ENCODE measurements around the gene FOLR2. TPM values are rescaled to one million over a fixed set of nuclear protein-coding genes. Genes with fewer than 3 reads are reported as not detected.

Gene FOLR2
- total RNA-seq, 4 donors from 2014 or later: 7.5 to 14.6 (median 13.0) TPM

DNA sequence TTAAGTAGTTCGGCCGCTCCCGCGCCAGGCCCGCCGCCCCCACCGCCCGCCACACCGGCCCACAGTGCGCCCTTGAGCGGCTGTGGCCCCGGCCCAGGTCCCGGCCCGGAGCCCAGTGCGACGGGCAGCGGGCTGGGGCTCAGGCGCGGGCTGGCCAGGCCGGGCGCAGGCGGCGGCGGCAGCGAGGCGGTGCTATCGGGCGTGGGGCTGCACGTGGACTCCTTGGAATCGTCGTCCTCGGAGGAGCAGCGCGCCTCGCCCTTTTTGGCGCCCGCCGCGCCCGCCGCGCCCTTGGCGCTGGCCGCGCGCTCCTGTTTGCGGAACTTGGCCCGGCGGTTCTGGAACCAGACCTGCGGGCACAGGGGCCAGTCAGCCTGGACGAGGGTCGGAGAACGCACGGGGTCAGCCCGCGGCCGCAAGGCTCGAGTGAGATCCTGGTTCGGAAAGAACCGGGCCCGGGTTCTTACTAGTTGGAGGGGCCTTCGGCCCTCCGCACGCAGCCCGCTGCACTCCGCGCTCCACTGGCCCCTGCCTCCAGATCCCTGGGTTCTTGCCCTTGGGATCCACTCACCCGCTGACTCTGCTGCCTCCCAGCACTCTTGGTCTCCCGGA, 23.4 kb downstream of the FOLR2 start:
- peak; percentile 70 to 73 for ATAC-seq
- Histone ChIP-seq H3K27me3 (peaks cover 27 to 36% (median 31%) of the 10 kb centered on the region in 3 donors), H3K4me1 (peaks cover 10 to 22% of the 10 kb centered on the region in 2 donors), H3K27ac (peak overlapping the region; percentile 54 to 74 (median 64)), H3K9me3 (no peaks in the 10 kb centered on the region), H3K4me3 (peak overlapping the region; percentile 38 to 58 (median 56)), H3K36me3 (peaks cover 0 to 23% of the 10 kb centered on the region in 2 donors)
- DNase-seq: peak in 1 of 2 donors; percentile 53
- TF ChIP-seq POLR2A (IDR thresholded peaks at IDR 0.05): peak in 1 of 2 donors; percentile 20
- TF ChIP-seq, protein P1, sequence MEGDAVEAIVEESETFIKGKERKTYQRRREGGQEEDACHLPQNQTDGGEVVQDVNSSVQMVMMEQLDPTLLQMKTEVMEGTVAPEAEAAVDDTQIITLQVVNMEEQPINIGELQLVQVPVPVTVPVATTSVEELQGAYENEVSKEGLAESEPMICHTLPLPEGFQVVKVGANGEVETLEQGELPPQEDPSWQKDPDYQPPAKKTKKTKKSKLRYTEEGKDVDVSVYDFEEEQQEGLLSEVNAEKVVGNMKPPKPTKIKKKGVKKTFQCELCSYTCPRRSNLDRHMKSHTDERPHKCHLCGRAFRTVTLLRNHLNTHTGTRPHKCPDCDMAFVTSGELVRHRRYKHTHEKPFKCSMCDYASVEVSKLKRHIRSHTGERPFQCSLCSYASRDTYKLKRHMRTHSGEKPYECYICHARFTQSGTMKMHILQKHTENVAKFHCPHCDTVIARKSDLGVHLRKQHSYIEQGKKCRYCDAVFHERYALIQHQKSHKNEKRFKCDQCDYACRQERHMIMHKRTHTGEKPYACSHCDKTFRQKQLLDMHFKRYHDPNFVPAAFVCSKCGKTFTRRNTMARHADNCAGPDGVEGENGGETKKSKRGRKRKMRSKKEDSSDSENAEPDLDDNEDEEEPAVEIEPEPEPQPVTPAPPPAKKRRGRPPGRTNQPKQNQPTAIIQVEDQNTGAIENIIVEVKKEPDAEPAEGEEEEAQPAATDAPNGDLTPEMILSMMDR (IDR thresholded peaks at IDR 0.05 in 4 of 5, conservative IDR thresholded peaks at IDR 0.05 in 1 of 5): peak in 3 of 5 experiments; percentile 10 to 43 (median 38)
- intact Hi-C loops (cut with DNase I; ENCODE audit: low total_unique reads): loop anchor here (5.0 kb wide), 2 partner anchors 172 to 192 kb away; partner anchors contain the start of gene CLPB
- in situ Hi-C loops (cut with MboI; ENCODE audit: low sequenced_read_pairs in 4 of 4): loop anchor here in 1 of 4 donors (10.0 kb wide), 1 partner anchor 185 kb away; no protein-coding TSS in a partner anchor

DNA sequence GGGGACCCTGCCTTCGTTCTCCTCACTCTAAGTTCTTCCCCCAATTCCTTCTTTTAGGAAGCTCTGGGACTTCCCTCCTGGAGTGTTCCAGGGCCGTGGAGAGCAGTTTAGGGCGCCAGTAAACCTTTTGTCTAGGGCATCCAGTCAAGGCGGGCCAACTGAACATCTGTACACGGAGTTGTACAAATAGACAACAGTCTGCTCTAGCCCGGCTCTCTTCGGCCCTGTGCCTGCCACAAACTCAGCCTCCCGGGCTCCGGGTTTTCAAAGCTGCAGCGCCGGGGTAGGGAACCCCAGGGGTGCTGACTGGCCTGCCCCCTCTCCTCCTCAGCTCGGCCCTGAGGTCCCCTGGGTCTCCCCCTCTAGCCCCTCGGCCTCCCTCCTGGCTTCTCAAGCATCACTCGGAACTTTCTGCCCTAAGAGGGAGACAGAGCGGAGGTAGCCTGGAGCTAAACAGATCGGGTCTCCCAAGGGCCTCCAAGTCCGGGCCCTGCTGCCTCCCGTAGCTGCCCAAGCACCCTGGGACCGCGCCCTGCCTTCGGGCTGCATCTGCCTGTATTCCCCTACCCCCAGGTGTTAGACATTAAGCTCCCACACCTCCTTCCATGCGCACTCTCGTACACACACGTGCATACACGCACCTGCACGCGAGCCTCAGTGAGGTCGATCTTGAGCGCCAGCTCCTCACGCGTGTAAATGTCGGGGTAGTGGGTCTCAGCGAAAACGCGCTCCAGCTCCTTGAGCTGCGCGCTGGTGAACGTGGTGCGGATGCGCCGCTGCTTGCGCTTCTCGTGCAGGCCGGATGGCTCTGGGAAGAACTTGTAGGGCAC, 24.1 kb downstream of the FOLR2 start:
- peaks cover 33 to 43% (median 39%) of the 10 kb centered on the region in 3 donors for H3K27me3 ChIP-seq
- TF ChIP-seq POLR2A (IDR thresholded peaks at IDR 0.05): no peak
- TF ChIP-seq, protein P1 (IDR thresholded peaks at IDR 0.05 in 4 of 5, conservative IDR thresholded peaks at IDR 0.05 in 1 of 5): no peak
- DNase-seq (peak in 1 of 2 donors; percentile 14), ATAC-seq (peak in 1 of 2 donors; percentile 17)
- no peaks in the 10 kb centered on the region for H3K9me3 ChIP-seq
- in situ Hi-C loops (cut with MboI; ENCODE audit: low sequenced_read_pairs in 4 of 4): no loop called here
- peak overlapping the region; percentile 38 to 58 (median 56) for H3K4me3 ChIP-seq
- peaks cover 10 to 22% of the 10 kb centered on the region in 2 donors for H3K4me1 ChIP-seq
- peaks cover 0 to 16% of the 10 kb centered on the region in 2 donors for H3K36me3 ChIP-seq
- intact Hi-C loops (cut with DNase I; ENCODE audit: low total_unique reads): loop anchor here (5.0 kb wide), 1 partner anchor 192 kb away; the partner anchor contains the start of gene CLPB
- H3K27ac ChIP-seq: peak overlapping the region in 3 of 4 donors; percentile 26 to 66 (median 54)

DNA sequence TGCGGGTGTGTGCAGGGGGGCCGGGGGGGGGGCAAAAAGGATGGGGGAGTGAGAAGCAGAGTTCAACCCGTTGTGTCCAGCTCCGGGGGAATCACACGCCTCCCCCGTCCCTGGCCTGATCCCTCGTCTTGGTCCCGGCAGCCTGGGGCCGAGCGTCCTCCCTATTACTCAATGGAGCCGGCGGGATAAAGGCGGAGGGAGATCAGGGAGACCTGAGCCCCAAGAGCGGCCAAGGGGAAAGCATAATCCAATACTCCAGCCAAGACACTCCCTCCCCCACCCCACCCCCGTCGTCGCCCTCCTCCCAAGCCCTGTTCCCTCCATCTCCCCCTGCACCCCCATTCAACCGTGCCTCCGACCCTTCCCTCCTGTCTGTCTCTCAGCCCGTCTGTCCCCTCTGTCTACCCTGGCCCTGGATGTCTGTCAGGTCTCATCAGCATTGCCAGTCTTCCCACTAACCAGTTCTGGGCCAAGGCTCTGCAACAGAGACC, 24.7 kb downstream of the FOLR2 start:
- H3K27ac ChIP-seq: no peak overlapping the region
- no peak for DNase-seq
- intact Hi-C loops (cut with DNase I; ENCODE audit: low total_unique reads): loop anchor here (5.0 kb wide), 1 partner anchor 191 kb away; the partner anchor contains the start of gene CLPB
- H3K4me3 ChIP-seq: no peak overlapping the region
- TF ChIP-seq, protein P1 (IDR thresholded peaks at IDR 0.05 in 4 of 5, conservative IDR thresholded peaks at IDR 0.05 in 1 of 5): no peak
- no peak for TF ChIP-seq POLR2A (IDR thresholded peaks at IDR 0.05)
- no peak for ATAC-seq
- in situ Hi-C loops (cut with MboI; ENCODE audit: low sequenced_read_pairs in 4 of 4): no loop called here
- H3K27me3 ChIP-seq: peaks cover 37 to 50% (median 43%) of the 10 kb centered on the region in 3 donors
- H3K4me1 ChIP-seq: peaks cover 10 to 20% of the 10 kb centered on the region in 2 donors
- no peaks in the 10 kb centered on the region for H3K9me3 ChIP-seq
- peaks cover 0 to 15% of the 10 kb centered on the region in 2 donors for H3K36me3 ChIP-seq

DNA sequence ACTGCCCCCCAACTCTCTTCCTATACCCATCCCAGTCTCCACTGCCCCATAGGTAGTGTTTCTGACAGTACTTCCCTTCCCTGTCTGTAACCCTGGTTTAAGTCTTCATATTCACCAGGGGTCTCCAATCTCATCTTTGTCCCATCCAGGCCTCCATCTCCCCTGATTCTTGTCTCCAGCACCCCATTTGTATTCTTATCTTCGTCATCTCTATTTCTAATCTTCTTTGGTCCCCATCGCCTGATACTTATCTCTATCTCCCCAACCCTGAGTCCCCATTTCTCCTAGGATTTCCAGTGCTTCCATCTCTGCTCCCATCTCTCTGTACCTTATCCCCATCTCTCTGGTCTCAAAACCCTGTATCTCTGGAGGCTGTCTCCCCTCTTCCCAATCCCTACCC, 25.5 kb downstream of the FOLR2 start:
- ATAC-seq (no peak), DNase-seq (no peak)
- TF ChIP-seq, protein P1 (IDR thresholded peaks at IDR 0.05 in 4 of 5, conservative IDR thresholded peaks at IDR 0.05 in 1 of 5): no peak
- TF ChIP-seq POLR2A (IDR thresholded peaks at IDR 0.05): no peak
- Histone ChIP-seq H3K27me3 (peaks cover 45 to 57% (median 50%) of the 10 kb centered on the region in 3 donors), H3K36me3 (peaks cover 0 to 7% of the 10 kb centered on the region in 2 donors), H3K4me3 (no peak overlapping the region), H3K27ac (no peak overlapping the region), H3K4me1 (peaks cover 10 to 16% of the 10 kb centered on the region in 2 donors), H3K9me3 (no peaks in the 10 kb centered on the region)
- in situ Hi-C loops (cut with MboI; ENCODE audit: low sequenced_read_pairs in 4 of 4): no loop called here
- intact Hi-C loops (cut with DNase I; ENCODE audit: low total_unique reads): loop anchor here (5.0 kb wide), 1 partner anchor 190 kb away; the partner anchor contains the start of gene CLPB

All from gastrocnemius medialis (tissue), 4 donors.